TTC549 (cell line): Measurements from ENCODE around the gene DMC1.
"Not testable (repeated sequence)": the region's sequence is repeated elsewhere in the genome, so short reads cannot be mapped to it uniquely, and the experiment has no call there.

ENCODE experiments used
- FAIRE-seq: peaks from 2 replicates; lab custom pipeline; 2012; peaks lifted over from hg19 to GRCh38; lab: Jason Lieb, UNC

The DMC1 gene

GRCh38 chr22:38569972-38570778, at the start of gene DMC1:
Gene DMC1 (minus strand): TSS chr22:38570183. CDS start chr22:38568256, 1,927 bp downstream.
- no peak for FAIRE-seq

- FAIRE-seq: no peak
Observed at GRCh38 chr22:38618682-38619081, 48.7 kb upstream of the DMC1 start.

- no peak for FAIRE-seq
Observed at GRCh38 chr22:38618258-38618657, 48.3 kb upstream of the DMC1 start.

GRCh38 chr22:38615064-38615405, 45.1 kb upstream of the DMC1 start:
- not testable (repeated sequence) for FAIRE-seq

GRCh38 chr22:38614332-38615063, 44.5 kb upstream of the DMC1 start:
- no peak for FAIRE-seq

GRCh38 chr22:38613588-38613987, 43.6 kb upstream of the DMC1 start:
- no peak for FAIRE-seq

GRCh38 chr22:38612217-38613006, 42.4 kb upstream of the DMC1 start:
- no peak for FAIRE-seq

GRCh38 chr22:38611559-38611958, 41.6 kb upstream of the DMC1 start:
- FAIRE-seq: no peak

- FAIRE-seq: no peak
Observed at GRCh38 chr22:38610234-38610633, 40.3 kb upstream of the DMC1 start.

GRCh38 chr22:38608992-38609750, 39.2 kb upstream of the DMC1 start:
- no peak for FAIRE-seq

GRCh38 chr22:38607680-38608079, 37.7 kb upstream of the DMC1 start:
- FAIRE-seq: no peak

GRCh38 chr22:38602166-38602565, 32.2 kb upstream of the DMC1 start:
- FAIRE-seq: no peak

GRCh38 chr22:38601221-38601764, 31.3 kb upstream of the DMC1 start:
- FAIRE-seq: no peak

- no peak for FAIRE-seq
Observed at GRCh38 chr22:38599466-38599865, 29.5 kb upstream of the DMC1 start.

GRCh38 chr22:38582923-38583322, 12.9 kb upstream of the DMC1 start:
- FAIRE-seq: not testable (repeated sequence)

- FAIRE-seq: no peak
Observed at GRCh38 chr22:38578505-38578904, 8.5 kb upstream of the DMC1 start.

- peak; percentile 93 for FAIRE-seq
Observed at GRCh38 chr22:38572065-38572464, 2.1 kb upstream of the DMC1 start.

GRCh38 chr22:38570779-38571364, 889 bp upstream of the DMC1 start:
- no peak for FAIRE-seq

- FAIRE-seq: no peak
Observed at GRCh38 chr22:38569181-38569971, 607 bp downstream of the DMC1 start.

- no peak for FAIRE-seq
Observed at GRCh38 chr22:38567531-38568285, 2.3 kb downstream of the DMC1 start.
